Islet of Langerhans (tissue), 1 donor: Measurements from ENCODE around the gene MSL3B.

Source experiments
- FAIRE-seq: peaks from one replicate; lab custom pipeline; 2011; peaks lifted over from hg19 to GRCh38; lab: Jason Lieb, UNC

MSL3B gene

DNA sequence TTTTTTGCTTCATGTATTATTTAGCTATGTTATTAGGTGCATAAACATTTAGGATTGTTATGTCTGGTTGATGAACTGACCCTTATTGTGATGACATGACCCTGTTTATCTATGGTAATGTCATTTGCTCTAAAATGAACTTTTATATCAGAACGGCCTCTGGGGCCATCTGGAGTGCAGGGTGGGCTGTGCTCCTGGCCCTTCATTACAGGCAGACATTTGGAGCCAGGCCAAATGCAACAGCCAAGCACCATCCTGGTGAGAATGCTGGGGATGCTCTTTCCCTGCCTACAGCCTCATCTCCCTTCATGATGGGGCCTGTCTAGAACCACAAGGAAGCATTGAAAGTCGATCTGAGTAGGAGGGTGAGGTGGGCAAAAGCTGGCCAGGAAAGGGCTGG, 51.9 kb downstream of the MSL3B start:
- no peak for FAIRE-seq

DNA sequence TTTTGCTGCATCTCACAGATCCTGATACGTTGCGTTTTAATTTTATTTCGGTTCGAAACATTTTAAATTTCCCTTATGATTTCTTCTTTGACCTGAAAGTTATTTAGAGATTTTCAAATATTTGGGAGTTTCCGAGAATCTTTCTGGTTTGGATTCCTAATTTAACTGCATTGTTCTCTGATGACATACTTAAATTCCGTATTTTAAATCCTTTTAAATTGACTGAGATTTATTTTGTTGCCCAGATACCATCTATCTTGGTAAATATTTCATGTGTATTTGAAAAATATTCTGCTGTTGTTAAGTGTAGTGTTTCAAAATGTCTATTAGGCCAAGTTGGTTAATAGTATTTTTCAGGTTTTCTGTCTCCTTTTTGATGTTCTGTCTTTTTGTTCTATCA, 52.3 kb downstream of the MSL3B start:
- no peak for FAIRE-seq
